GM12801 (cell line): ENCODE measurements around the gene NOS1.

ENCODE experiments used
- TF ChIP-seq, protein P1 (sequence below): IDR thresholded peaks from one replicate; pipeline ENCODE4 v1.5.1; 2011; ENCODE audit warnings: control low read depth; ENCODE audit not compliant: insufficient read length; ENCODE audit errors: extremely low read depth

The NOS1 gene

DNA sequence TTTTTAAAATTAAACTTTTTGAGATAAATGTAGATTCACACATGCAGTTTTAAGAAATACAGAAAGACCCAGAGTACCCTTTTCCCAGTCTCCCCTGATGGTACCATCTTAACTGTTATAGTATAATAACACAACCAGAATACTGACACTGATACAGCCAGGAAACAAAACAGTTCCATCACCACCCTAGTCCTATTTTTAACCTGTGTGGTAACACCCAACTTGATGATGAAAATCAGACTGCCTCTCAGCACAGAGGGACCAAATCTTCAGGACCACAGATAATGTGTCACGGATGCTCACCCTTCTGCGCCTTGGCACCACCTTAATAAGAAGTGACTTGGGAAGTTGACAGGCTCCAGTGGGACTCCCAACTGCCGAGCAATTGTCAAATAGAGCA lies 189.3 kb downstream of the NOS1 start:
- TF ChIP-seq, protein P1, sequence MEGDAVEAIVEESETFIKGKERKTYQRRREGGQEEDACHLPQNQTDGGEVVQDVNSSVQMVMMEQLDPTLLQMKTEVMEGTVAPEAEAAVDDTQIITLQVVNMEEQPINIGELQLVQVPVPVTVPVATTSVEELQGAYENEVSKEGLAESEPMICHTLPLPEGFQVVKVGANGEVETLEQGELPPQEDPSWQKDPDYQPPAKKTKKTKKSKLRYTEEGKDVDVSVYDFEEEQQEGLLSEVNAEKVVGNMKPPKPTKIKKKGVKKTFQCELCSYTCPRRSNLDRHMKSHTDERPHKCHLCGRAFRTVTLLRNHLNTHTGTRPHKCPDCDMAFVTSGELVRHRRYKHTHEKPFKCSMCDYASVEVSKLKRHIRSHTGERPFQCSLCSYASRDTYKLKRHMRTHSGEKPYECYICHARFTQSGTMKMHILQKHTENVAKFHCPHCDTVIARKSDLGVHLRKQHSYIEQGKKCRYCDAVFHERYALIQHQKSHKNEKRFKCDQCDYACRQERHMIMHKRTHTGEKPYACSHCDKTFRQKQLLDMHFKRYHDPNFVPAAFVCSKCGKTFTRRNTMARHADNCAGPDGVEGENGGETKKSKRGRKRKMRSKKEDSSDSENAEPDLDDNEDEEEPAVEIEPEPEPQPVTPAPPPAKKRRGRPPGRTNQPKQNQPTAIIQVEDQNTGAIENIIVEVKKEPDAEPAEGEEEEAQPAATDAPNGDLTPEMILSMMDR, result no peak

GRCh38 chr12:117171499-117172162 lies 189.8 kb downstream of the NOS1 start:
- TF ChIP-seq, protein P1, result no peak

GRCh38 chr12:117169548-117169947 lies 191.9 kb downstream of the NOS1 start:
- TF ChIP-seq, protein P1, result no peak

DNA sequence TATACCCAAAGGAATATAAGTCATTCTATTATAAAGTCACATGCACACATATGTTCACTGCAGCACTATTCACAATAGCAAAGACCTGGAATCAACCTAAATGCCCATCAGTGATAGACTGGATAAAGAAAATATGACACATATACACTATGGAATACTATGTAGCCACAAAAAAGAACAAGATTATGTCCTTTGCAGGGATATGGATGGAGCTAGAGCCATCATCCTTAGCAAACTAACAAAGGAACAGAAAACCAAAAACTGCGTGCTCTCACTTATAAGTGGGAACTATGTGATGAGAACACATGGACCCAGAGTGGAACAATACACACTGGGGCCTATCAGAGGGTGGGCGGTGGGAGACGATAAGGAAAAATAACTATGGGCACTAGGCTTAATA lies 192.4 kb downstream of the NOS1 start:
- TF ChIP-seq, protein P1, result no peak

DNA sequence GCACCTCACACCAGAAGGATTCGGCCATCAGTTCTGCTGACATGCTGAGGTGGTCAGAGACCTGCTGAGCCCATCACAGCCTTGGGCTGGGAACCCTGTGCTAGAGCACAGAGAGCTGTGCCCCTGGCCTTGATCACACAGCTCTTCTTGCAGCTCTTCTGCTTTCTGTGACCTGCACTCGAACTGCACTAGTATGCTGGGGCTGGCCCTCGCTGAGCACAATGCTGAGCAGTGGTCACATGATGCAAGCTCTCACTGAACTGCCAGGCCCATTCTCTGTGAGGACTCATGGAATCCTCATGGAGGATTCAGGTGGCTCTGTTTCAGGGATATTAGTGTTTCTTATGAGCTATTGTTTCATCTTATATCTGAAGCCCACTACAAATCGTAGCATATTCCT lies 193.7 kb downstream of the NOS1 start:
- TF ChIP-seq, protein P1, result no peak

DNA sequence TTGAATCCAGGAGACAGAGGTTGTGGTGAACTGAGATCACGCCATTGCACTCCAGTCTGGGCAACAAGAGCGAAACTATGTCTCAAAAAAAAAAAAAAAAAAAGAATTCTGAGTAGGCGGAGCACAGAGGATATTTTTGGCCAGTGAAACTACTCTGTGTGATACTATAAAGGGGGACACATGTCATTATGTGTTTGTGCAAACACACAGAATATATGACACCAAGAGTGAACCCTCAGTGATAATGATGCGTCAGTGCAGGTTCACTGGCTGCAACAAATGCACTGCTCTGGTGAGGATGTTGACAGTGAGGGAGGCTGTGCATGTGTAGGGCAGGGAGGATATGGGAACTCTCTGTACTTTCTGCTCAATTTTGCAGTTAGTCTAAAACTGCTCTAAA lies 195.3 kb downstream of the NOS1 start:
- TF ChIP-seq, protein P1, result no peak

DNA sequence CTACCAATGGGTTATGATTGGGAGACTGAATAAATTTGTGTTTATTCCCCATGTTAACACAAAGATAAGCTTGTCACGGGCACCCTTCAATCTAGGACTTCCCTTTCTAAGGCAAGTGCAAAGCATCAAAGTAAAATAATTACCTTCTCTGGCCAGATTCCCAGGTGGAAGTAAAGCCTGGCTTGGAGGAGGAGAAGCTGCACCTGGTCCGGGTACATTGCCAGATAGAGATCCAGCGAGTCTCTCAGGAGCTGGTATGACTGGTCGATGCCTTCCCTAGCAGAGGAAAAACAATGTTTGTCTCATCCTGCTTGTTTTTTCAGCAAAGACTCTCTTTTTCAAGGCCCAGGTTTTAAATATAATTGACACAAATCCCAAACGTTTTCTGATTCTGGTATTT lies 196.1 kb downstream of the NOS1 start:
- TF ChIP-seq, protein P1, result no peak
